Retina (tissue), 1 donor: ENCODE measurements around the gene MYO1D.

Source experiments
- DNase-seq: peaks from one replicate; pipeline ENCODE4 v3.0.0-alpha.2; 2016

Gene MYO1D

DNA sequence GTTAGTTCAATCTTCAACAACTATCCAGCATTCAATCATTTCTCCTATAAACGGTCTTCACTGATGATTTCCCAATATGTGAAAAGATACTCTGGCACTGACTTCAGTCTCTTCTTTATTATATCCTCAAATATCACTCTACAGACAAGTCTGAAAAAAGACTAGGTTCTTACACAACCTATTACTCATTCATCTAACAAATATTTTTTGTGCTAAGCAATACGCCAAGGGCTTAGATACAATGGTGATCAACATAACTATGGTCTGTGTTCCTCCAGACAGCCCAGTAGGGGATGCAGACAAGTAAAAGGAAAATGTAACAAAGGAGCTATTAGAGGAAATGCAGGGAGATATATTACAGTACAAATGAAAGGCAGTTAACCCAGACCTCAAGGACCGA lies 63.9 kb downstream of the MYO1D start:
- DNase-seq = no peak

DNA sequence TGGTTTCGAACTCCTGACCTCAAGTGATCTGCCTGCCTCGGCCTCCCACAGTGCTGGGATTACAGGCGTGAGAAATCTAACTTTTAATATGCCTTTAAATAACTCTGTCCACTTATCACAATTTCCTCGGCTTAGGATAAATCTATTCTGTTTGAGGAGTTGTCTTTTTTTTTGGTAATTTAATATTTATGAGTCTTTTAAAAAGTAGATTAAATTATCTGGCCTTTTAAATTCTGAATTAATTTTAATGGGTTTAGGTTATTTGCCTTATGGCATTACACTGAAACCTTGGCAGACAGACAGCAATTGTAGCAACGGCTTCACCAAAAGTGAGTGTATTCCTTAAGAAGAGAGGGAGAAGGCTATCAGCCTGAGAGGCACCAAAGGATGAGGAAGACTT lies 66.2 kb downstream of the MYO1D start:
- no peak for DNase-seq

DNA sequence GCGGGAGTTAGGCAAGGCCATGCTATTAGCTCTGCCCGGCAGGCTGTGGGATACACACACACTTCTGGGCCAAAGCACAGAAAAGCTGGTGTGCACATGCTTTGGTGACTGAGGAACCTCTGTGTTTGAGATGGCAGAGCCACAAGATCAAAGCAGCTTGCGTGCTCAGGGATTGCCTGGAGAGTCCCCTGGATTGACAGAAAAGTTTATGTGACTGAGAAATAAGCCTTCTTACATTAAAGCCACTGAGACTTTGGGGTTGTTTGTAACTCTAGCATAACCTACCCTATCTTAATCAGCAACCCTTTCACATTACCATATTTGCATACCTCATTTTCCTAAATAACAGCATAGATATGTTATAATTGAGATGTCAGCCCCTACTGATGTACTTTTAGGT lies 69.3 kb downstream of the MYO1D start:
- DNase-seq = no peak

DNA sequence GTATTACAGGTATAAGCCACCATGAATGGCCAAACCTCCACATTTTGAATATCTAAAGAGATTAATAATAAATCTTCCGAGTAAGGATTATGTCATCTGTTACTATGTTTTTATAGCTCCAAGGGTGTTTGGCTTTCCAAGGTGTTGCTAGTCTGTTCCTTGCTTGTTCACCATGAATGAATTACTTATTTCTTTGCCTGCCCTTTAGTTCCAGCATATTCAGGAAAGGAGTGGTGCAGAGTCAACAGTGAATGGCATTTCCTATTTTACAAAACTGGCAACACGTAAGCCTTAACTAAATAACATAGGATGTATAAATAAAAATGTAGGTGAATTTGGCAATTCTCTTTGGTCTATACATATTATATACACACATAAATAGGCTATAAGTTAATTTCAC lies 70.3 kb downstream of the MYO1D start:
- DNase-seq = no peak

DNA sequence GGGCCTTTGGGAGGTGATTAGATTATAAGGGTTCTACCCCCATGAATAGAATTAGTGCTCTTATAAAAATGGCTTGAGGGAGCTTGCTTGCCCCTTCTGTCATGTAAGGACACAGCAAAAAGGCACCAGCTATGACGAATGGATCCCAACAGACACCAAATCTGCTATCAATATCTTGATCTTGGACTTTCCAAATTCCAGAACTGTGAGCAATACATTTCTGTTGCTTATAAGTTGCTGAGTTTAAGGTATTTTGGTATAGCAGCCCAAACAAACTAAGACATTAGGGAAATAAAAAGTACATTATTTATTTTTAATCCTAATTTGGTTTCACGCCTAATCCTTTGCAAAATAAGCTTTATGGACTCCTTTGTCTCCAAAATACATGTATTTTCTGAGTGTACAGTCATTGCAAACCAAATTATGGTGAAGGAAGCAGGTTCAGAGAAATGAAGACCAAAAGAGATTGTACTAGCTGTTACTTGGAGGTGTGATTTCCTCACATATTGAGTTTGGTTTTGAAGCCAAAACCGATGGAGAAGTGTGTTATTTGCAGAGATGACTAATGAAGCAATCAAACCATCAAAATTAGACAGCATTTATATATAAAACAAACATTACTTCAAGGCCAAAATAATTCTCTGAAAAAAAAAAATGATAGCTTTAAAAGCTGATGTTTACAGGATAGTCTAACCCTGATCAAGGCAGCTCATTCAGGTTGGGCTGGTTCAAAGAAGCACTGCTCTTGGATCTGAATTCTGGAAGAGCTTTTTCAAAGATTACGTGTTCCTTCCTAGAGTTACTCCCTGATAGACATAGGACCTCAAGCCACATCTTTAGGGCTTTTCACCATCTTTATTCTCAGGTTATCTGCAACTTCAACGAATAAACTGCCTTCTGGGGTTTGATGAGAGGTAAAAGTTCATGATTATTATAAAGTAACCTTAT lies 71.6 kb downstream of the MYO1D start:
- no peak for DNase-seq

DNA sequence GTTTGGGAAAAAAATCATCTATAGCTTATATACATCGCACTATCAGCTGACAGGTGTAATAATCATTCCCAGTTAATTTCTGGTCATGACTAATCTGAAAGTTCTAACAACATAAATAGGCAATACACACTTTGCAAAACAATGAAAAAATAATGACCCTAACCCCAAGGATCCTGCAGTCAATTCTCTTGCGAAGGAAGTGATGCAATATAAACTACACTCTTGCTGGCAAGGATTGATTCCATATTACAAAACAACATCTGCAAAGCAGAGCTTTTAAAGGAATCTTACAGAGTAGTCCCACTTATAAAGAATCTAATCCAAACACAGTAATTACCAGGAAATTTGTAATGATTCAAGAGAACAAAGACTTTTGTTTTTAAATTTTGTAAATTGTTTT lies 73.4 kb downstream of the MYO1D start:
- DNase-seq = no peak

DNA sequence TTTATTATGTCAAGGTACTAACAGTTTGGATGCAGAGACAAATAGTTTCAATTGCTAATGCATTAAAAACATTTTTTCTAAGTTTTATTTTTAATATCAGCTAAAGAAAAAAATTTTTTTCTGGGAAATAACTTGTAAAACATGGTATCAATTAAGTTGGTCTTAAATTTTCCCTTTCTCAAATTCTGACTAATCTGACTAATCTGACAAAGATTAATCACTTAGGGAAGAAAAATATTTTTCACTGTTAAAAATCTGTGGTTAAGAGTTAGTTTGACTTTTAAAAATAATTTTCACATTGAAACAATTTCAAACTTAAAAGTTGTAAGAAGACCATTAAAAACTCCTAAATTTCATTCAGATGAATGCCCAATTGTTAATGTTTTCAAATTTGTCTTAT lies 74.6 kb downstream of the MYO1D start:
- DNase-seq = no peak

DNA sequence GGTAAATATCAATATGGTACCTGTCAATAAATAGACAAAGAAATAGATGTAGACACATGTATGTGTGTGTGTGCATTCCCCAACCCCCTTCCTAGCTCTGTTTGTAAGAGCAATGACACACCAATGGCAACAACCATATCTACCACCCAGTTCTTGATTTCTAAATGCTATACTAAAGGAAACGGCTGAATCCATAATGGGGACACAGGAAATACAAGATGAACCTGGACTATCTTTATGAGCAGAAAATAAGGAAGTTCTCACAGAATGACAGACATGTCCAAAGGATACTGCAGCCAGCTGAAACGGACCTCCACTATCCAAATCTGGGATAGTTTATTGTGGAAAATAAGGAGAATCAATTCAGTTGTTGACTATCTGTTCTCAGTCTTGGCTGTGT lies 75.3 kb downstream of the MYO1D start:
- no peak for DNase-seq

DNA sequence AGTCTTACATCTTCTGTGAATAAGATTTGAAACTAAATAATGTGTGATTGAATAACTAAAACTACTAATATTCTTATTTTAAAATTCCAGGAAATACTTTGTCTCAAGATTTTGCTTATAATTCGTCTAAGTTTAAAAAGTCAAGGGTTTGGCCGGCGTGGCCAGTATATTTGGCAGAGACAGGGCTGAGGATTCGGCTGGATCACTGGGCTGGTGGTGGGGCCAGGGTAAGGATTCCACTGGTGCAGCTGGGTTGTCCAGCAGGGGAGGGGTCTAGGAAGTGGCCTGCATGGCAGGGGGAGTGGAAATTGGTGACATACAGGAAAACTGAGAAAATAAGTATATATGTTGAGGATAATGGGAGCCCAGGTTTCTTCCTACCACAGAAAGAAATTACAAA lies 75.7 kb downstream of the MYO1D start:
- DNase-seq = no peak

DNA sequence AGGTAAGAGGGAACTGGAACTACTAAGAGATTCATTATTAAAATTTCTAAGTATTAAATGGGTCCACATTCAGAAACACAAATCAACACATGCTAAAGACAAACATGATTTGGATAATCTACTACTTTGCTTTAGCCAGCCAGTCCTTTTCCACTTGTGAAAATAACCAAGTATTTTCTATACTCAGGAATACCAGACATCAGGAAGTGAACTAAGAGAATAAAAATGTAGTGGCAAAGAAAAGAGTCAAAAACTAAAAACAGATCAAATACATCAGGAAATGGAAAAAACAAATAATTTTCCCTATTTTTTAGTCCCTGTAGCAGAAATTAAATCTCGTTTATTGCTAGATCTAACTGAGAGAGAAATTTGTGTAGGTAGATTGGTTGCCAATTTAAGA lies 78.0 kb downstream of the MYO1D start:
- DNase-seq = no peak

DNA sequence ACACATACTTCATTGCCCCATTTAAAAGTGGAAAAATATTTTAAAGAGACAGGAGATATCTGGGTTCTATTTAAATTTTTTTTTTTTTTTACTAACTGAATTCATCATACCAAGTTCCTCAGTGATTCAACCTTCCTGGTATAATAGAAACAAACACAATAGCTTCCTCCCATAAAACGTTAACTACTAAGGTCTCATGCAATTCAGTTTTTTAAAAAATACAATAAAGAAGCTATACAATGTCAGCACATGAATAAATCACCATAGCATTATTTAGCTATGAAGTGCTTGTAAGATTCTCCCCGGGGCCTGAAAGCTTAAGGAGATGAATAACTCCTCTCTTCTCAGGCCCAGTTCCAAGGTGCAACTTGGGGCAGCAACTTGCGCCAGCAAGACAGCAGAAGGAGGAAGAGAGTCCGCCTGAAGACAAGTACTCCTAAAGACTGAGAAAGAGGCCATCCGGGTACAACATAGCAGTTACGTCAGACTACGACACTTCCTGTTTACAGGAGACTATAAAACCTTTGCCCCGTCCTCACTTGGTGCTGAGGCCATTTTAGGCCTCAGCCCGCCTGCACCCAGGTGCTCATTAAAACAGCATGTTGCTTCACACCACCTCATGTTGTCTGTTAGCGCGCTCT lies 81.5 kb downstream of the MYO1D start:
- no peak for DNase-seq

DNA sequence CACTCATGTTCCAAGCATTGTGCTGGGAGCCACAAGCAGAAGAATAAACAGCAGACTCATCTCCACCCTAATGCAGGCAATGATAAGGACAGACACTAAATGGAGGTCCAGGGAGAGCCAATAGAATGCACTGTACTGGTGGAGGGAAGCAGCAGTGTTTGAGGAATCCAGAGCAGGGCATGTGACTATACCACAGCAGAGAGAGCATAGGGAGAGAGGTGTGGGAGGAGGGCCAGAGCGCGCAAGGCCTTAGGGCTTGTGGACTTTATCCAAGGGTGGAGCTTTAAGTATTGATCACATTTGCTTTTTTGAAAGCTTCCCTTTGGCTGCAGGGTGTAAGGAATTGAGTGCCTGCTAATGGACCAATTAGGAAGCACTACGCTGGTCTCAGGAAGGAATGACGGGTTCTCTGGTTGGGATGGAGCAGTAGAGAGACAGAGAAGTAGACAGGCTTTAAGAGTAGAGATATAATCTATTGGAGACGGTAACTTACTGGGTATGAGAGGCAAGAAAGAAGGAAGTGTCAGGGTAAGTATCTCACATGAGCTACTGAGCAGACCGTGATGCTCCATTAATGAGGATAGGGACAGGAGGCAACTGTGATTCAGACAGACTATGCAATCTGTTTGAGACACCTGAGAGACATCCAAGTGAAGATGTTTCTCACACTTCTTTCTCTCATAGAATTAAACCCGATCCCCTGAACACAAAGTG lies 82.2 kb downstream of the MYO1D start:
- DNase-seq = peak; percentile 18

DNA sequence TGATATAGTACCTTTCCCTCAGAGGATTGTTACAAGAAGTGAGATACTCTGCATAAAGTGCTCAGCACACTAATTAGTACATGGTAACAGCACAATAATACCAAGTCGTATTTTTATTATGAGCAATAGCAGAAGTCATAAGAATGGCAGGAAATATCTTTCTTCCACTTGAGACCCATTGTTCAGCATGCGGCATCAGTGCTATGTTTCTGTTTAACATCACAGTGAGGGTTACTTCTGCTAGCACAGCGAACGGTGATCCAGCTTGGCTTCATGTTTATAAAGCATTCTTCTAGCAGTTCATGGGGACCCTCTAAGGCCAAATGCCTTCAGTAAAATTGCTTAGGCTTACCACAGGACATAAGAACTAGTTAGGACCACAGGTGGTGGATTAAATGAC lies 83.1 kb downstream of the MYO1D start:
- no peak for DNase-seq

DNA sequence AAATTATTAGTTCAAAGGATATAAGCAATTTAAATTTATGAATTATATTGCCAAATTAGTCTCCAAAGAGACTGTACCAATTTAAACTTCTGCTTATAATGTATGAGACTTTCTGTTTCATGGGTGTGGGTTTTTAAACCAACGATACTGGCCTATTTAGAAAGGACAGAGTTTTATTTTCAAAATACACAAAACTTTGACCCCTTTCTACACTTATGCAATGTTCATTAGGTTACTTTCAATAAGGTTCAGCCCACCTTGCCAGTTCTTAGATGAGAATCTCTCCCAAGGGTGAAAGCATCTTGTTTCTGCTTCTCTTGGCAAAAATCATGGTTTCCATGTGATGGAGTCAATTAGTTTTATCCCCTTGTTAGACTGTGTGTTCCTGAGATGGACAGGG lies 84.7 kb downstream of the MYO1D start:
- DNase-seq = no peak

DNA sequence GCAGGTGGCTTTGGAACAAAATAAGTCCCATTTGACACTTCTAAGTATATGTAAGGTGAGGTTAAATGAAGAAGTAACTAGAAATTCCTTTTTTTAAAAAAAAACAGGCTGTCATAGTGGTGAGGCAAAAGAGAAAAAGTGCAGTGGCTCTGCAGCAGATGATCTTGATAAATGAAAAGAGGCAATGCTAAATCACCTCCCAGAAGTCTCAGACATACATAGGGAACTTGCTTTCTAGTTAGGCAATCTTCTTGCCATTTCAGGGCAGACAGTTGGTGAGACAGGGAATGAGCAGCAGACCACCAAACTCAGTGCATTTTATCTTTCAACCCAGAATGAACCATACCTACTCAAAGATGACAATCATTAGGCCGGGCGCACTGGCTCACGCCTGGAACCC lies 90.8 kb downstream of the MYO1D start:
- DNase-seq = no peak

DNA sequence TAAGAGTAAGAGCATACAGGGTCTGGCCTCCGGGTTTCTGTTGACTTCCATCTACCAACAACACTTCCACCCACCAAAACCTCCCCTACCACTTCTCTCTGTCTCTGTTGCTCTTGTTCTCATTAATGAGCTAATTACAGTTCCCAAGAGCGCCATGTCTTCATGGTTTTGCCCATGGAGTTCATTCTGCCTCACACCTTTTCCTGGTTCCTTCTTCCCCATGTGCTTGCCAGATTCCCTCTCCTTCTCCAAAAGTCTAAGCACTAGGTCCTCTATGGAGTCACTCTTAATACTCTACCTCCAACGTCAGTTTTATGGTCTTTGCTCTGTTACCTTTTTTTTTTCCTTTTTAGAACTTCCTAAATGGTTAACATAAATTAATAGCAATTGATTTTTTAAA lies 92.8 kb downstream of the MYO1D start:
- DNase-seq = no peak

DNA sequence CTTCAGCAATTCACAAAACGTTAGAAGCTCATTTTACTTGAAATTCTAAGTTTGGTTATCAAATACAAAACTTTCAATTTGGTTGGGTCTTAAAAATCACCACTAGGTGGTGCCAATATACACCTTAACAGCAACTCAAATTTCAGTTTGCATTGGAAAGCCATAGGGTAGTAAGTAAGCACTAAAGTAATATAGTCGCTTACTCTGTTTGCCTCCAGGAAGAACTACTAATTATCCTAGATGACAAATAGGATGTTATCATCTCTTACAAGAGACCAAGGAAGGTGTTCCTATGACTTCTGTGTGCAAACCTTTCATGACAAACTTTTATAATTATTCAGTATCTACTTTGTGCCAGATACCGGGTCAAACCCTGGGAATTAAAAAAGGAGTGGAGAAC lies 93.3 kb downstream of the MYO1D start:
- peak; percentile 31 for DNase-seq

DNA sequence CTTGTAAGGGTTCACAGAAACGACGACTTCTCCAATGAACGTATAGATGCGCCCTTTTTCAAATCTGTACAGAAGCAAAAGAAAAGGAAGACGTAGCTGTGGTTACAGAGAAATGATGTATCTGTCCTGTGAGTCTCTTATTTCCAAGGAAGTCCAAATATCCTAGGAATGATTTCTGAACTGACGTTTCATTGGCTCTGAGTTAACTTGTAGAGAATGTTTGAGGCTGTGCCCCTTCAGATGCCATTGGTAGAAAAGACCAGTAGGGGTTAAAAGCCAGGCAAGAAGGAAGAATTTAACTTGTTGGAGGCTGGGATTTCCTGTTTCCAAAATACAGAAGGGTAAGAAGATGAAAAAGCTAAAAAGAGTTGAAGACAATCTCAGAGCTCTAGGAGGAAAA lies 96.2 kb downstream of the MYO1D start:
- no peak for DNase-seq

DNA sequence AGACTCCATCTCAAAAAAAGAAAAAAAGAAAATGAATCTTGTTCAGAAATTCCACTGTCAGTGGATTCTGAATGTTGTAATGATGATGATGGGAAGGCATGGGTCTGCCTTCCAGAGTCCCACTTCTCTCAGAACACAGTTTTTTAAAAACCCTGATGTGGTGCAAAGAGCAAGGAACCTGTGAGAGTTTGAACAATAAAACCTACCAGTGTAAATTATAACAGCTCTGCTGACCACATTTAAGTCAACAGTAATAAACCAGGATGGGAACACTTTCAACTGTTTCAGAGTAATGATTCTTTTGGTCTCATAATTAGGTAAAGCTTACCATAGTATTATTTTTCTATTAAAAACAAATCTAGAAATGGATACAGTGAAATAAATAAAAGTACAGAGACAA lies 99.0 kb downstream of the MYO1D start:
- no peak for DNase-seq

DNA sequence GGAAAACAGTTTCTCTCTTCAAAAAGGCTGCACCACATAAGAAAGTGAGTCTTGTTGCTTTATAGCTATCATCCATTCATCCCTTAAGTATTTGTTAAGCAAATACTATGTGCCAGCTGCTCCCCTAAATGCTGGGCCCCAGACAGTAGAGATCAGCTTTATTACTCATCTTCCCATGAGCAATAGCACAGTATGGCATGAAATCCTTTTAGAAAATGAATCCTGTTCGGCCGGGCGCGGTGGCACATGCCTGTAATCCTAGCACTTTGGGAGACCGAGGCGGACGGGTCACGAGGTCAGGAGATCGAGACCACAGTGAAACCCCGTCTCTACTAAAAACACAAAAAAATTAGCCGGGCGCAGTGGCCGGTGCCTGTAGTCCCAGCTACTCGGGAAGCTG lies 99.5 kb downstream of the MYO1D start:
- DNase-seq = no peak

DNA sequence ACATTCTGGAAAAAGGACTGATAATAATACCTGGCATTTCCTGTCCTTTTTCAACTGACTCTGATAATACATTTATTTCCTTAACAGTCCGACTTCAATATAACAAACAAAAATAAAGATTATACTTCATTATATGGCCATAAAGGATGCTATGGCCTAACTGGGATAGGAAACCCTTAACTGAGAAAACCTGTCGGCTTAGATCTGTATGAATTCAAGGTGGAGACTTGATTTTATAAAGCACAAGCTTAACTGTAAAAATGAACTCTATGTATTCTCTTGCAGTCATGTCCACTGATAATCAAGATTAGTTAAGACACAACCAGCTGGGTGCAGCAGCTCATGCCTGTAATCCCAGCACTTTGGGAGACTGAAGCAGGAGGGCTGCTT lies 102.2 kb downstream of the MYO1D start:
- no peak for DNase-seq

DNA sequence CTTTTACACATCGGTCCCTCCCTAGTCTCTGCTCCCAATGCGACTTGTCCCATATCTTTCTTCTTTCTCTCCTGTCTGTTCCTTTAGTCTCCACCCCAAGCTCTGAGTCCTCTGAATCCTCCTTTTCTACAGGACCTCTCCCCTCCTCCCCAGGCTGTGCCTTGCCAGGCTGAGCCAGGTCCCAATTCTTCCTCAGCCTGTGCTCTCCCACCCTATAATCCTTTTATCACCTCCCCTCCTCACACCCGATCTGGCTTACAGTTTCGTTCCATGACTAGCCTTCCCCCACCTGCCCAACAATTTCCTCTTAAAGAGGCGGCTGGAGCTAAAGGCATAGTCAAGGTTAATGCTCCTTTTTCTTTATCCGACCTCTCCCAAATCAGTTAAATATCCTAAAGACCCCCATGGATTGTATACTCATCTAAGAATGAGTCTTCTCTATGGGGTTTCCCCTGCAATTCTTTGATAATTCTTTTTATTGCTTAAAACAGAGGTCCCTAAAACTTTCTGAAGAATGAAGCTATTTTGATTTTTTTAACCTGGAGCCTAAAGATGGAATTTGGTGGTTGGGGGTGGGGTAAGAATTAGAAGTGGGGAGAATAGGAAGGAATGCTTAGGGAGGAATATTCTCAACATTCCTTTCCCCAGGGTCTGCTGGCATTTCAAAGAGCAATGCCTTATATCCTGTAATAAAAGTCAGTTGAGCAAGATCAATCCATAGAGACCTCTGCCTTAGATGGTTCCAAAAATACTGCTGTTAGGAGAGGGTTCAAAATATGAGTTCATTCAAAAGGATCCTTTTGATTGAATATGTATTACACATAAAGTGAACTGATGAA lies 102.8 kb downstream of the MYO1D start:
- DNase-seq = no peak

DNA sequence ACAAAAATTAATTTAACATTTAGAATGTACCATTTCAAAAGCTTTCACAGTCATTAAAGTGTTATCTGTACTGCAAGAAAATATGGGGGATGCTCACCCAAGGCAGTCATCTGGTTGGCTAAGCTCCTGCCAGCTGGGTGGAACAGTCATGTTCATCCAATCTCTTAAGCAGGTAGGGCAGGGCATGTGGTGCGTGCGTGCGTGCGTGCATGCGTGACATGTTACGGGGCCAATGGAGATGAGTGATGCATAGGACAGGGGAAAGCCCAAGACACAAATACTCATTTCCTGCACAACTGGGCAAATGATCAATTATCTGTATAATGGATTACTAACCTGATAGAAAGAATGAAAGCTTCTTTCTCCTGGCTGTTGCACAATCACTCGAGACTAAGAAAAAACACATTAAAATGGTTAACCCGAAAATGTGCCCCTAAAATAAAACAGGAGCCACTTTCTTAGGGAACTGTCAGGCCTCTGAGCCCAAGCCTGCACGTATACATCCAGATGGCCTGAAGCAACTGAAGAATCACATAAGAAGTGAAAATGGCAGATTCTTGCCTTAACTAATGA lies 104.4 kb downstream of the MYO1D start:
- no peak for DNase-seq
